Subcutaneous abdominal adipose tissue (tissue), 5 donors: ENCODE results near the gene PCSK6.
A peak's percentile ranks its signal among the peaks of the same experiment; 100 is the strongest.
"Not testable (repeated sequence)": the region's sequence is repeated elsewhere in the genome, so short reads cannot be mapped to it uniquely, and the experiment has no call there.

Experiments
- H3K27ac ChIP-seq: one replicate; pipeline ENCODE4 v1.7.0; 2013; ENCODE audit warnings: low read depth, mild to moderate bottlenecking, inconsistent platforms, low read length, moderate library complexity
- H3K27me3 ChIP-seq, 5 donors: one replicate each; pipeline ENCODE4 v1.7.0; 2013; ENCODE audit warnings: low read length in 5 of 5, inconsistent platforms in 1 of 5; ENCODE audit not compliant: control insufficient read depth in 5 of 5, insufficient read depth in 4 of 5
- H3K36me3 ChIP-seq, 5 donors: one replicate each; pipeline ENCODE4 v1.7.0; 2013; ENCODE audit warnings: low read length in 5 of 5; ENCODE audit not compliant: control insufficient read depth in 5 of 5, insufficient read depth in 5 of 5
- H3K4me1 ChIP-seq, 5 donors: one replicate each; pipeline ENCODE4 v1.7.0; 2013; ENCODE audit warnings: low read length in 5 of 5, mild to moderate bottlenecking in 3 of 5, moderate library complexity in 1 of 5; ENCODE audit not compliant: control insufficient read depth in 5 of 5, insufficient read depth in 5 of 5
- H3K4me3 ChIP-seq, 5 donors: one replicate each; pipeline ENCODE4 v1.7.0; 2013; ENCODE audit warnings: low read length in 5 of 5, low read depth in 1 of 5
- H3K9ac ChIP-seq, 5 donors: one replicate each; pipeline ENCODE4 v1.7.0; 2013; ENCODE audit warnings: low read length in 5 of 5, mild to moderate bottlenecking in 4 of 5, moderate library complexity in 3 of 5
- H3K9me3 ChIP-seq, 5 donors: one replicate each; pipeline ENCODE4 v1.7.0; 2013; ENCODE audit warnings: low read length in 5 of 5; ENCODE audit not compliant: control insufficient read depth in 5 of 5
- donor health status: healthy.
- donor health status: healthy.
- donor health status: healthy.
- donor health status: healthy.
- donor health status: healthy.

Gene PCSK6

DNA sequence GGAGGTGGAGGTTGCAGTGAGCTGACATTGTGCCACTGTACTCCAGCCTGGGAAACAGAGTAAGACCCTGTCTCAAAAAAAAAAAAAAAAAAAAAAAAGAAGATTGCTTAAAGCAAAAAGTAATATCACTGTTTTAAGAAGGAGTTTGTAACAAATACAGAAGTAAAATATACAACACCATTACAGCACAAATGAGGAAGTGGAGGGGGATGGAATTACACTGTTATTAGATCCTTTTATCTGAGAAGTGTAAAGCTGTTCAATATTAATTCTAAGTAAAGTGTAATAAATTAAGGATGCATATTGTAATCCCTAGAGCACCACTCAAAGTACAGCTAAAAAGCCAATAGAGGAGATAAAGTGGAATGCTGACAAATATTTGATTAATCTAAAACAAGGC is 147.5 kb downstream of the PCSK6 start:
- no peak overlapping the region for H3K4me3 ChIP-seq
- no peak overlapping the region for H3K27ac ChIP-seq
- H3K27me3 ChIP-seq, result peaks cover 0 to 3% (median 3%) of the 10 kb centered on the region in 5 donors
- H3K36me3 ChIP-seq, result no peaks in the 10 kb centered on the region
- H3K9ac ChIP-seq, result no peak overlapping the region
- H3K4me1 ChIP-seq, result no peaks in the 10 kb centered on the region
- H3K9me3 ChIP-seq, result no peaks in the 10 kb centered on the region

DNA sequence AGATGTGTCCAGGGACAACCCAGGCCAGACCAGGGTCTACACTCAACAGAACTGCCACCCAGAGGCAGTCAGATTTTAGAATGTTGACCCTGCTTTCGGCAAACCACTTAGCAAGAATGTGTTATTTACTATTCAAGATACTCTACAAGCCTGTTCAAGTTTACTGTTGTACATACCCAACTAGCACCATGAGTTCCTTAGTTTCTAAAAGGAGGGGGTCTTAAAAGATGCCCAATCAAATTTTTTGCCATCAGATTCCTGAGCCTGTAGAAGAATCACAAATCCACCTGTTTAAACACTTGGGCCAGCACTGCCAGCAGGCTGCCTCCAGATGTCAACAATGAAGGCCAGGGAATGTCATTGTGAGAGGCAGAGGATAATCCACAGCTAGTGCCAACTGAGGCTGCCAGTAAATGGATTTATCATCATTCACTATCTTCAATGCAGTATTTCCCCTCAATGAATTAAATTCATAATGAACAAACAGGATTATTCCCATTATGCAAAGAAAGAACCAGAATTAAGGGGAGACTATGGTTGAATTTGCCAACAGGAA is 150.9 kb downstream of the PCSK6 start:
- H3K27ac ChIP-seq, result no peak overlapping the region
- no peaks in the 10 kb centered on the region for H3K4me1 ChIP-seq
- no peaks in the 10 kb centered on the region for H3K36me3 ChIP-seq
- H3K9me3 ChIP-seq, result peaks cover 0 to 7% (median 2%) of the 10 kb centered on the region in 5 donors
- no peak overlapping the region for H3K9ac ChIP-seq
- no peak overlapping the region for H3K4me3 ChIP-seq
- H3K27me3 ChIP-seq, result peaks cover 0 to 3% (median 3%) of the 10 kb centered on the region in 5 donors

DNA sequence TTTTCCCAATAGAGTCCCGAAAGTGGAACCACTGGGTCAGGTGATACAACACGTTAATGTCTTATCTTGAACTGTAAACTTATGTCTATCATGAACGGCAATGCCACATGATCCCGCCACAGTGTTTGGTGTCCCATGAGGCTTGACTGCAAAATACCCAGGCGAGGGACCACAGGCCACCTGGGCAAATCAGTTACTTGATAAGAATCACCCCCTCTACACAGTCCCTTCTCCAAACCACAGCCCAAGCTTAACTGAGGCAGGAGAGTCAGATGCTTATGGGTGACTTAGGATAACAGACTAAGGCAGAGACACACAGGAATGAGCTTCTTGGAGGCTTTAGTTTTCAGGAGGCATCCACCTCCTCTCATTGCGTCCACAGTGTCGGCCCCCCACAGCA is 151.5 kb downstream of the PCSK6 start:
- Histone ChIP-seq H3K27me3 (peaks cover 0 to 3% (median 3%) of the 10 kb centered on the region in 5 donors), H3K9ac (no peak overlapping the region), H3K27ac (no peak overlapping the region), H3K9me3 (peaks cover 0 to 7% (median 2%) of the 10 kb centered on the region in 5 donors), H3K4me3 (no peak overlapping the region), H3K36me3 (no peaks in the 10 kb centered on the region), H3K4me1 (no peaks in the 10 kb centered on the region)

GRCh38 chr15:101333907-101334789 is 155.4 kb downstream of the PCSK6 start:
- H3K4me3 ChIP-seq, result peak overlapping the region in 1 of 5 donors; percentile 5
- H3K9me3 ChIP-seq, H3K27ac ChIP-seq, H3K36me3 ChIP-seq, H3K4me1 ChIP-seq, H3K9ac ChIP-seq: not testable (repeated sequence)
- H3K27me3 ChIP-seq, result peaks cover 0 to 13% (median 2%) of the 10 kb centered on the region in 5 donors

DNA sequence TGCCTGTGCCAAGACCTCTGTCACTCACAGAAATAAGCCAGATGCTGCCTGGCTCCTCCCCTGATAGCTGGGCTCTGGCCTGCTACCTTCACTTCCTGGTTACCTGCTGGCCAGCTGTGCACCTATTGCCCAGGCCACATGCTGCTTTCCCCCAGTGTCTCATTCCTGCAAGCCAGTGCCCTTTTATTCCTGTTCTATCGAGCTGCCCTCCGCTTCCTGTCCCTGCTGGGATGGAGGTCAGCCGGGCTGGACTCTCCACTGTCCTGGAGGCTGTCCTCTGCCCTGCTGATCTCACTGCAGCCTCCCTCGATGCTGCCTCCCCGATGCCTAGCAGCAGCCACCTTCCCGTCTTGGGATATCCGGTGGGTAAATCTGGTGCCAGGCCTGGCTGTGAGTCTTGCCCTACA is 157.4 kb downstream of the PCSK6 start:
- Histone ChIP-seq H3K4me1 (no peaks in the 10 kb centered on the region), H3K27ac (no peak overlapping the region), H3K27me3 (peaks cover 0 to 10% (median 2%) of the 10 kb centered on the region in 5 donors), H3K9me3 (peaks cover 0 to 7% (median 2%) of the 10 kb centered on the region in 5 donors), H3K36me3 (no peaks in the 10 kb centered on the region), H3K9ac (no peak overlapping the region), H3K4me3 (no peak overlapping the region)

GRCh38 chr15:101329867-101330380 is 159.6 kb downstream of the PCSK6 start:
- Histone ChIP-seq H3K27ac (no peak overlapping the region), H3K9ac (no peak overlapping the region), H3K4me1 (no peaks in the 10 kb centered on the region), H3K36me3 (no peaks in the 10 kb centered on the region), H3K4me3 (no peak overlapping the region), H3K27me3 (peaks cover 4 to 11% (median 8%) of the 10 kb centered on the region in 5 donors), H3K9me3 (peaks cover 0 to 7% (median 2%) of the 10 kb centered on the region in 5 donors)

- H3K27ac ChIP-seq, result no peak overlapping the region
- H3K4me3 ChIP-seq, result no peak overlapping the region
- no peak overlapping the region for H3K9ac ChIP-seq
- H3K4me1 ChIP-seq, result no peaks in the 10 kb centered on the region
- peaks cover 0 to 6% (median 2%) of the 10 kb centered on the region in 5 donors for H3K9me3 ChIP-seq
- H3K27me3 ChIP-seq, result peaks cover 4 to 11% (median 8%) of the 10 kb centered on the region in 5 donors
- H3K36me3 ChIP-seq, result no peaks in the 10 kb centered on the region
Measured at GRCh38 chr15:101329309-101329863, 160.1 kb downstream of the PCSK6 start.

GRCh38 chr15:101328001-101328400 is 161.5 kb downstream of the PCSK6 start:
- H3K9me3 ChIP-seq, result no peaks in the 10 kb centered on the region
- H3K9ac ChIP-seq, result no peak overlapping the region
- no peak overlapping the region for H3K4me3 ChIP-seq
- H3K27ac ChIP-seq, result no peak overlapping the region
- H3K36me3 ChIP-seq, result no peaks in the 10 kb centered on the region
- H3K4me1 ChIP-seq, result no peaks in the 10 kb centered on the region
- peaks cover 4 to 11% (median 11%) of the 10 kb centered on the region in 5 donors for H3K27me3 ChIP-seq

GRCh38 chr15:101327147-101327740 is 162.3 kb downstream of the PCSK6 start:
- Histone ChIP-seq H3K27me3 (peaks cover 4 to 12% (median 11%) of the 10 kb centered on the region in 5 donors), H3K4me3 (no peak overlapping the region), H3K4me1 (no peaks in the 10 kb centered on the region), H3K36me3 (no peaks in the 10 kb centered on the region), H3K9me3 (no peaks in the 10 kb centered on the region), H3K27ac (no peak overlapping the region), H3K9ac (no peak overlapping the region)
